BLaER1 treated with 17β-estradiol and CSF1 and Interleukin-3, amounts not matched to agents 10 nM and 100 nM (cell line): Measurements from ENCODE around the gene ADCYAP1R1.

Experiments
- H3K27ac ChIP-seq, 11 experiments: shearing (Covaris generic); formaldehyde crosslinking; 2 replicates each; pipeline ENCODE4 v1.8.1; 2022
- H3K27me3 ChIP-seq, 11 experiments: shearing (Covaris generic); formaldehyde crosslinking; 2 replicates each; pipeline ENCODE4 v1.8.1; 2022
- H3K36me3 ChIP-seq, 11 experiments: shearing (Covaris generic); formaldehyde crosslinking; 2 replicates each; pipeline ENCODE4 v1.8.1; 2022
- H3K4me1 ChIP-seq, 10 experiments: shearing (Covaris generic); formaldehyde crosslinking; 2 replicates each; pipeline ENCODE4 v1.8.1; 2022
- H3K4me2 ChIP-seq, 11 experiments: shearing (Covaris generic); formaldehyde crosslinking; 2 replicates each; pipeline ENCODE4 v1.8.1; 2022
- H3K4me3 ChIP-seq, 10 experiments: shearing (Covaris generic); formaldehyde crosslinking; 2 replicates each; pipeline ENCODE4 v1.8.1; 2022
- H3K9ac ChIP-seq, 11 experiments: shearing (Covaris generic); formaldehyde crosslinking; 2 replicates each; pipeline ENCODE4 v1.8.1; 2022
- H3K9me3 ChIP-seq, 11 experiments: shearing (Covaris generic); formaldehyde crosslinking; replicated peaks in 1 of 11; 2 replicates each; pipeline ENCODE4 v1.8.1; 2022
- H4K20me1 ChIP-seq, 11 experiments: shearing (Covaris generic); formaldehyde crosslinking; 2 replicates each; pipeline ENCODE4 v1.8.1; 2022
- Cebpa-rat ChIP-seq, 11 experiments: shearing (Covaris generic); IDR thresholded peaks; 2 replicates each; pipeline ENCODE4 v1.8.1; 2022

Gene ADCYAP1R1

GRCh38 chr7:31096877-31097258 lies 44.8 kb downstream of the ADCYAP1R1 start:
- H3K27me3 ChIP-seq, result no peaks in the 10 kb centered on the region
- H3K4me3 ChIP-seq, result no peak overlapping the region
- H3K4me1 ChIP-seq, result no peaks in the 10 kb centered on the region
- H4K20me1 ChIP-seq, result no peaks in the 10 kb centered on the region; a peak in 1 of 22 replicates
- no peak overlapping the region for H3K4me2 ChIP-seq
- H3K9ac ChIP-seq, result no peak overlapping the region
- TF ChIP-seq Cebpa-rat (IDR thresholded peaks at IDR 0.05), result no peak
- no peak overlapping the region for H3K27ac ChIP-seq
- no peaks in the 10 kb centered on the region for H3K9me3 ChIP-seq
- no peaks in the 10 kb centered on the region for H3K36me3 ChIP-seq

- Histone ChIP-seq H3K9me3 (no peaks in the 10 kb centered on the region), H3K9ac (no peak overlapping the region), H3K27me3 (no peaks in the 10 kb centered on the region), H4K20me1 (no peaks in the 10 kb centered on the region; a peak in 1 of 22 replicates), H3K4me1 (no peaks in the 10 kb centered on the region), H3K36me3 (no peaks in the 10 kb centered on the region), H3K4me2 (no peak overlapping the region), H3K4me3 (no peak overlapping the region), H3K27ac (no peak overlapping the region)
- no peak for TF ChIP-seq Cebpa-rat (IDR thresholded peaks at IDR 0.05)
Measured at GRCh38 chr7:31098642-31099360, 46.7 kb downstream of the ADCYAP1R1 start.

GRCh38 chr7:31099451-31100444 lies 47.6 kb downstream of the ADCYAP1R1 start:
- Histone ChIP-seq H3K9me3 (no peaks in the 10 kb centered on the region), H3K9ac (no peak overlapping the region), H3K4me3 (no peak overlapping the region), H4K20me1 (no peaks in the 10 kb centered on the region; a peak in 1 of 22 replicates), H3K36me3 (no peaks in the 10 kb centered on the region), H3K27ac (no peak overlapping the region), H3K4me1 (no peaks in the 10 kb centered on the region), H3K27me3 (no peaks in the 10 kb centered on the region), H3K4me2 (no peak overlapping the region)
- no peak for TF ChIP-seq Cebpa-rat (IDR thresholded peaks at IDR 0.05)

GRCh38 chr7:31100445-31100844 lies 48.3 kb downstream of the ADCYAP1R1 start:
- Histone ChIP-seq H3K27me3 (no peaks in the 10 kb centered on the region), H3K9ac (no peak overlapping the region), H4K20me1 (no peaks in the 10 kb centered on the region; a peak in 1 of 22 replicates), H3K36me3 (no peaks in the 10 kb centered on the region), H3K9me3 (no peaks in the 10 kb centered on the region), H3K4me3 (no peak overlapping the region), H3K27ac (no peak overlapping the region), H3K4me1 (no peaks in the 10 kb centered on the region), H3K4me2 (no peak overlapping the region)
- no peak for TF ChIP-seq Cebpa-rat (IDR thresholded peaks at IDR 0.05)

- Histone ChIP-seq H3K4me3 (no peak overlapping the region), H3K9ac (no peak overlapping the region), H3K9me3 (no peaks in the 10 kb centered on the region), H3K27me3 (no peaks in the 10 kb centered on the region), H3K4me1 (no peaks in the 10 kb centered on the region), H3K36me3 (no peaks in the 10 kb centered on the region), H3K27ac (no peak overlapping the region), H3K4me2 (no peak overlapping the region), H4K20me1 (no peaks in the 10 kb centered on the region; a peak in 1 of 22 replicates)
- no peak for TF ChIP-seq Cebpa-rat (IDR thresholded peaks at IDR 0.05)
Measured at GRCh38 chr7:31100871-31101270, 48.8 kb downstream of the ADCYAP1R1 start.

GRCh38 chr7:31101544-31101943 lies 49.4 kb downstream of the ADCYAP1R1 start:
- H3K27me3 ChIP-seq, result no peaks in the 10 kb centered on the region
- no peak for TF ChIP-seq Cebpa-rat (IDR thresholded peaks at IDR 0.05)

GRCh38 chr7:31102151-31102972 lies 50.3 kb downstream of the ADCYAP1R1 start:
- H3K9ac ChIP-seq, result no peak overlapping the region
- no peaks in the 10 kb centered on the region for H3K27me3 ChIP-seq
- H4K20me1 ChIP-seq, result no peaks in the 10 kb centered on the region; a peak in 1 of 22 replicates
- H3K9me3 ChIP-seq, result no peaks in the 10 kb centered on the region
- no peak overlapping the region for H3K4me2 ChIP-seq
- H3K4me1 ChIP-seq, result no peaks in the 10 kb centered on the region
- TF ChIP-seq Cebpa-rat (IDR thresholded peaks at IDR 0.05), result no peak
- H3K4me3 ChIP-seq, result no peak overlapping the region
- H3K27ac ChIP-seq, result no peak overlapping the region
- H3K36me3 ChIP-seq, result no peaks in the 10 kb centered on the region

More at GRCh38 chr7:31101544-31101943, 49.4 kb downstream of the ADCYAP1R1 start:
- Histone ChIP-seq H3K4me1 (no peaks in the 10 kb centered on the region), H4K20me1 (no peaks in the 10 kb centered on the region; a peak in 1 of 22 replicates), H3K4me2 (no peak overlapping the region), H3K9me3 (no peaks in the 10 kb centered on the region), H3K36me3 (no peaks in the 10 kb centered on the region), H3K4me3 (no peak overlapping the region), H3K9ac (no peak overlapping the region), H3K27ac (no peak overlapping the region)

- Histone ChIP-seq H3K27ac (no peak overlapping the region), H3K36me3 (no peaks in the 10 kb centered on the region), H3K4me1 (no peaks in the 10 kb centered on the region), H3K4me3 (no peak overlapping the region), H3K4me2 (no peak overlapping the region), H3K27me3 (no peaks in the 10 kb centered on the region), H4K20me1 (peaks cover 0 to 8% (median 0%) of the 10 kb centered on the region in 11 experiments; a peak in 2 of 22 replicates), H3K9ac (no peak overlapping the region), H3K9me3 (no peaks in the 10 kb centered on the region)
- TF ChIP-seq Cebpa-rat (IDR thresholded peaks at IDR 0.05), result no peak
Measured at GRCh38 chr7:31102973-31103850, 51.1 kb downstream of the ADCYAP1R1 start.
